HepG2 (cell line): ENCODE data around the gene PLP1. TPM values are rescaled to one million over a fixed set of nuclear protein-coding genes. Genes with fewer than 3 reads are reported as not detected.

Source experiments
- ATAC-seq: fragments of 200-7000 bp; cut with Tn5 transposase; 3 replicates; pipeline ENCODE4 v1.9.1; 2020; ENCODE audit warnings: mild to moderate bottlenecking, moderate library complexity
- BruUV-seq: library from RNA; stranded (reverse); fragments of 400-500 nt; replicated peaks from 2 replicates; lab custom pipeline; 2021; lab: Mats Ljungman, UMichigan
- CTCF ChIA-PET: fragments of 300-600 bp; formaldehyde crosslinking; extraction: SDS; loops from one replicate; lab custom pipeline; 2021; ENCODE audit warnings: low total read pairs, inconsistent platforms, low intra/inter-chr PET ratio; lab: Yijun Ruan, JAX
- POLR2A ChIA-PET: fragments of 350-600 bp; sonication (Branson Sonifier 250); formaldehyde crosslinking; loops from one replicate; lab custom pipeline; 2020; ENCODE audit warnings: antibody characterized with exemption, inconsistent platforms; lab: Yijun Ruan, JAX
- DNase-seq: peaks from one replicate; pipeline ENCODE4 v3.0.0-alpha.2; 2015; ENCODE audit warnings: low spot score
- FAIRE-seq: peaks from 3 replicates; lab custom pipeline; 2011; peaks lifted over from hg19 to GRCh38; lab: Jason Lieb, UNC
- H2AFZ ChIP-seq: one replicate; pipeline ENCODE4 v1.6.1; 2011; ENCODE audit warnings: low read length, inconsistent platforms
- H3K27ac ChIP-seq: fragments of 300-600 bp; 3 replicates; pipeline ENCODE4 v1.8.0; 2011; ENCODE audit warnings: mixed run types, mild to moderate bottlenecking, mixed read lengths, low read length, inconsistent platforms; ENCODE audit not compliant: insufficient read depth; ENCODE audit errors: extremely low read length
- H3K27me3 ChIP-seq, 2 experiments: fragments of 200-600 bp in 1 of 2; 2 replicates in 1 of 2; 3 replicates in 1 of 2; pipeline versions ENCODE4 v1.6.0 to v1.8.0; 2011; ENCODE audit warnings: low read length in 2 of 2, mild to moderate bottlenecking in 2 of 2, moderate library complexity in 2 of 2, inconsistent platforms in 1 of 2; ENCODE audit not compliant: insufficient read depth in 2 of 2, control insufficient read depth in 1 of 2
- H3K36me3 ChIP-seq, 2 experiments: fragments of 200-600 bp in 1 of 2; replicated peaks in 1 of 2; 2 replicates in 1 of 2; 3 replicates in 1 of 2; pipeline versions ENCODE4 v1.5.1 to v1.8.0; 2011; ENCODE audit warnings: low read length in 2 of 2, inconsistent platforms in 1 of 2; ENCODE audit not compliant: insufficient read depth in 2 of 2, control insufficient read depth in 1 of 2
- H3K4me1 ChIP-seq: 2 replicates; pipeline ENCODE4 v1.5.1; 2012; ENCODE audit warnings: low read length, inconsistent platforms; ENCODE audit not compliant: insufficient read depth
- H3K4me2 ChIP-seq: 2 replicates; pipeline ENCODE4 v1.6.0; 2011; ENCODE audit warnings: low read depth, low read length, inconsistent platforms
- H3K4me3 ChIP-seq, 3 experiments: fragments of 200-600 bp in 1 of 3; sonication (generic), shearing (Covaris generic) in 1 of 3; replicated peaks in 1 of 3; 2 replicates each; pipeline ENCODE4 v1.5.1; 2011 to 2016; ENCODE audit warnings: low read length in 3 of 3, inconsistent platforms in 2 of 3, low read depth in 2 of 3, mild to moderate bottlenecking in 2 of 3, control low read depth in 1 of 3, mixed read lengths in 1 of 3; ENCODE audit not compliant: insufficient read depth in 1 of 3
- H3K79me2 ChIP-seq: one replicate; pipeline ENCODE4 v1.6.1; 2011; ENCODE audit warnings: low read length, inconsistent platforms; ENCODE audit not compliant: insufficient read depth
- H3K9ac ChIP-seq: 2 replicates; pipeline ENCODE4 v1.6.0; 2011; ENCODE audit warnings: mild to moderate bottlenecking, low read depth, low read length, inconsistent platforms; ENCODE audit not compliant: insufficient read depth
- H3K9me3 ChIP-seq: 2 replicates; pipeline ENCODE4 v1.5.1; 2012; ENCODE audit warnings: mild to moderate bottlenecking, low read length
- H4K20me1 ChIP-seq: 2 replicates; pipeline ENCODE4 v1.6.0; 2011; ENCODE audit warnings: inconsistent platforms, mild to moderate bottlenecking, low read length, moderate library complexity; ENCODE audit not compliant: insufficient read depth
- ARID4A ChIP-seq: sonication (generic); formaldehyde crosslinking; IDR thresholded peaks from 2 replicates; pipeline ENCODE4 v1.5.0; 2020; ENCODE audit warnings: mild to moderate bottlenecking, missing genetic modification reagents, borderline replicate concordance
- CCDC6 ChIP-seq: sonication (generic); formaldehyde crosslinking; IDR thresholded peaks from 2 replicates; pipeline ENCODE4 v1.8.1; 2022; ENCODE audit warnings: mild to moderate bottlenecking, missing genetic modification reagents, moderate library complexity
- ELF1 ChIP-seq: sonication (generic); formaldehyde crosslinking; IDR thresholded peaks from 2 replicates; pipeline ENCODE4 v1.4.0; 2020; ENCODE audit warnings: missing genetic modification reagents
- FOXA3 ChIP-seq: IDR thresholded peaks from 2 replicates; pipeline ENCODE4 v1.6.1; 2016; ENCODE audit warnings: missing genetic modification reagents, missing compliant biosample characterization
- ZNF121 ChIP-seq: sonication (generic); formaldehyde crosslinking; IDR thresholded peaks from 2 replicates; pipeline ENCODE4 v1.5.0; 2020; ENCODE audit warnings: mild to moderate bottlenecking, missing genetic modification reagents
- ZNF292 ChIP-seq: sonication (generic); formaldehyde crosslinking; IDR thresholded peaks from 2 replicates; pipeline ENCODE4 v1.8.1; 2022; ENCODE audit warnings: mild to moderate bottlenecking, low read depth, missing genetic modification reagents, borderline replicate concordance
- ZNF451 ChIP-seq: sonication (generic); formaldehyde crosslinking; IDR thresholded peaks from 2 replicates; pipeline ENCODE4 v1.5.0; 2020; ENCODE audit warnings: mild to moderate bottlenecking, missing genetic modification reagents
- ZNF558 ChIP-seq: sonication (generic); formaldehyde crosslinking; IDR thresholded peaks from 2 replicates; pipeline ENCODE4 v1.9.0; 2022; ENCODE audit warnings: mild to moderate bottlenecking, missing genetic modification reagents, borderline replicate concordance
- ZNF569 ChIP-seq: sonication (generic); formaldehyde crosslinking; IDR thresholded peaks from 2 replicates; pipeline ENCODE4 v1.5.0; 2020; ENCODE audit warnings: mild to moderate bottlenecking, missing genetic modification reagents, moderate library complexity, borderline replicate concordance
- ZNF672 ChIP-seq: sonication (generic); formaldehyde crosslinking; IDR thresholded peaks from 2 replicates; pipeline ENCODE4 v1.8.1; 2022; ENCODE audit warnings: missing genetic modification reagents
- ZSCAN22 ChIP-seq: sonication (generic); formaldehyde crosslinking; IDR thresholded peaks from 2 replicates; pipeline ENCODE4 v1.4.0; 2020; ENCODE audit warnings: mild to moderate bottlenecking, missing genetic modification reagents
- WGBS: methylation state at CpG from one replicate; pipeline ENCODE4 v1.1.6; 2017; ENCODE audit warnings: low lambda C conversion rate; 5-methylcytosine and 5-hydroxymethylcytosine counted together
- in situ Hi-C: cut with HindIII; loops from 2 replicates; pipeline ENCODE4 v1.10.0; 2017; ENCODE audit warnings: low pct_unique_long_range_greater_than_20kb; ENCODE audit not compliant: extremely low pct_ligation_motif_present
- intact Hi-C: fragments of 100-400 bp; cut with micrococcal nuclease; formaldehyde crosslinking; loops from one replicate; pipeline ENCODE4 v1.10.0; 2022; ENCODE audit not compliant: unreplicated experiment
- polyA plus RNA-seq, 8 experiments: library from polyadenylated mRNA; depleted of rRNA in 3 of 8; stranded (reverse) in 7 of 8; unstranded in 1 of 8; fragments of >200 nt; fragmentation: Illumina TruSeq in 4 of 8; extraction: Trizol in 4 of 8; gene quantifications; 2 replicates each; pipeline versions ENCODE4 v1.2.1 to v1.2.3, GENCODE V29; 2011 to 2016; ENCODE audit warnings: low read depth in 4 of 8, missing spikeins in 1 of 8, mixed read lengths in 1 of 8; ENCODE audit not compliant: insufficient read depth in 1 of 8
- total RNA-seq, 5 experiments: library from RNA; depleted of rRNA; stranded (reverse); fragments of >200 nt; fragmentation: Illumina TruSeq; extraction: Trizol; gene quantifications; 2 replicates each; pipeline ENCODE4 v1.2.3, GENCODE V29; 2016; ENCODE audit warnings: low read depth in 1 of 5
- TF ChIP-seq, protein P1 (sequence below): sonication (generic); formaldehyde crosslinking; IDR thresholded peaks from 2 replicates; pipeline ENCODE4 v1.4.0; 2020; ENCODE audit warnings: mild to moderate bottlenecking, missing genetic modification reagents
- TF ChIP-seq, protein P2 (sequence below): sonication (generic); formaldehyde crosslinking; IDR thresholded peaks from 2 replicates; pipeline ENCODE4 v1.4.0; 2020; ENCODE audit warnings: missing genetic modification reagents
- TF ChIP-seq, protein P3 (sequence below): sonication (generic); formaldehyde crosslinking; IDR thresholded peaks from 2 replicates; pipeline ENCODE4 v1.8.0; 2022; ENCODE audit warnings: missing genetic modification reagents, low read depth, mild to moderate bottlenecking, borderline replicate concordance

PLP1 gene
- total and polyA plus RNA-seq, 2 of the 13 experiments (the other 11 are each of a cell fraction or from before 2014, with no cell fraction given): 0.15 to 0.27 TPM

DNA sequence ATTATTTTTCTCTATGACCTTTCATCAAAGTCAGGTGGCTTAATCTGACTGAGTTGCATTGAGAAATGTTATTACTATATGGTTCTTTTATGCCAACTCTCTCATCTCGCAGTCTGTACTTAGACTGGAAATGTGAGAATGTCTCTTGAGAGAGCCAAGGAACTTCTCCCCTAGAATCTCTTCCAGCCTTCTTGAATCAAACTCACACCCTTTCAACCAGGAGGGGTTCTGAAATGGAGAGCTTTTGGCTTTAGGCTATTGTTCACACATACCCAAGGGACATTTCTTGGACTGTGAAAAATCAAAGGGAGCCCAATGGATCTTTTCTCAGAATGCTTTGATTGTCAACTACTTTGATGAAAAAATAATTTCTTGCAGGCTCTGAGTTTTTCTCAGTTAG is 5.1 kb downstream of the PLP1 start:
- ATAC-seq (no peak), FAIRE-seq (no peak), DNase-seq (no peak)
- WGBS: 0% methylated on average over 1 of the region's 1 CpG
- TF ChIP-seq ZNF451 (CRISPR knock-in tag): no peak
- TF ChIP-seq ZNF292 (CRISPR knock-in tag): no peak
- no peak for TF ChIP-seq ZNF569 (CRISPR knock-in tag)
- TF ChIP-seq ZSCAN22 (CRISPR knock-in tag): no peak
- no peak for TF ChIP-seq CCDC6
- TF ChIP-seq, protein P1, sequence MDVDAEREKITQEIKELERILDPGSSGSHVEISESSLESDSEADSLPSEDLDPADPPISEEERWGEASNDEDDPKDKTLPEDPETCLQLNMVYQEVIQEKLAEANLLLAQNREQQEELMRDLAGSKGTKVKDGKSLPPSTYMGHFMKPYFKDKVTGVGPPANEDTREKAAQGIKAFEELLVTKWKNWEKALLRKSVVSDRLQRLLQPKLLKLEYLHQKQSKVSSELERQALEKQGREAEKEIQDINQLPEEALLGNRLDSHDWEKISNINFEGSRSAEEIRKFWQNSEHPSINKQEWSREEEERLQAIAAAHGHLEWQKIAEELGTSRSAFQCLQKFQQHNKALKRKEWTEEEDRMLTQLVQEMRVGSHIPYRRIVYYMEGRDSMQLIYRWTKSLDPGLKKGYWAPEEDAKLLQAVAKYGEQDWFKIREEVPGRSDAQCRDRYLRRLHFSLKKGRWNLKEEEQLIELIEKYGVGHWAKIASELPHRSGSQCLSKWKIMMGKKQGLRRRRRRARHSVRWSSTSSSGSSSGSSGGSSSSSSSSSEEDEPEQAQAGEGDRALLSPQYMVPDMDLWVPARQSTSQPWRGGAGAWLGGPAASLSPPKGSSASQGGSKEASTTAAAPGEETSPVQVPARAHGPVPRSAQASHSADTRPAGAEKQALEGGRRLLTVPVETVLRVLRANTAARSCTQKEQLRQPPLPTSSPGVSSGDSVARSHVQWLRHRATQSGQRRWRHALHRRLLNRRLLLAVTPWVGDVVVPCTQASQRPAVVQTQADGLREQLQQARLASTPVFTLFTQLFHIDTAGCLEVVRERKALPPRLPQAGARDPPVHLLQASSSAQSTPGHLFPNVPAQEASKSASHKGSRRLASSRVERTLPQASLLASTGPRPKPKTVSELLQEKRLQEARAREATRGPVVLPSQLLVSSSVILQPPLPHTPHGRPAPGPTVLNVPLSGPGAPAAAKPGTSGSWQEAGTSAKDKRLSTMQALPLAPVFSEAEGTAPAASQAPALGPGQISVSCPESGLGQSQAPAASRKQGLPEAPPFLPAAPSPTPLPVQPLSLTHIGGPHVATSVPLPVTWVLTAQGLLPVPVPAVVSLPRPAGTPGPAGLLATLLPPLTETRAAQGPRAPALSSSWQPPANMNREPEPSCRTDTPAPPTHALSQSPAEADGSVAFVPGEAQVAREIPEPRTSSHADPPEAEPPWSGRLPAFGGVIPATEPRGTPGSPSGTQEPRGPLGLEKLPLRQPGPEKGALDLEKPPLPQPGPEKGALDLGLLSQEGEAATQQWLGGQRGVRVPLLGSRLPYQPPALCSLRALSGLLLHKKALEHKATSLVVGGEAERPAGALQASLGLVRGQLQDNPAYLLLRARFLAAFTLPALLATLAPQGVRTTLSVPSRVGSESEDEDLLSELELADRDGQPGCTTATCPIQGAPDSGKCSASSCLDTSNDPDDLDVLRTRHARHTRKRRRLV (CRISPR knock-in tag): no peak
- TF ChIP-seq ELF1: no peak
- TF ChIP-seq, protein P2, sequence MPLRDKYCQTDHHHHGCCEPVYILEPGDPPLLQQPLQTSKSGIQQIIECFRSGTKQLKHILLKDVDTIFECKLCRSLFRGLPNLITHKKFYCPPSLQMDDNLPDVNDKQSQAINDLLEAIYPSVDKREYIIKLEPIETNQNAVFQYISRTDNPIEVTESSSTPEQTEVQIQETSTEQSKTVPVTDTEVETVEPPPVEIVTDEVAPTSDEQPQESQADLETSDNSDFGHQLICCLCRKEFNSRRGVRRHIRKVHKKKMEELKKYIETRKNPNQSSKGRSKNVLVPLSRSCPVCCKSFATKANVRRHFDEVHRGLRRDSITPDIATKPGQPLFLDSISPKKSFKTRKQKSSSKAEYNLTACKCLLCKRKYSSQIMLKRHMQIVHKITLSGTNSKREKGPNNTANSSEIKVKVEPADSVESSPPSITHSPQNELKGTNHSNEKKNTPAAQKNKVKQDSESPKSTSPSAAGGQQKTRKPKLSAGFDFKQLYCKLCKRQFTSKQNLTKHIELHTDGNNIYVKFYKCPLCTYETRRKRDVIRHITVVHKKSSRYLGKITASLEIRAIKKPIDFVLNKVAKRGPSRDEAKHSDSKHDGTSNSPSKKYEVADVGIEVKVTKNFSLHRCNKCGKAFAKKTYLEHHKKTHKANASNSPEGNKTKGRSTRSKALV (CRISPR knock-in tag): no peak
- no peak for TF ChIP-seq ZNF121 (CRISPR knock-in tag)
- TF ChIP-seq, protein P3, sequence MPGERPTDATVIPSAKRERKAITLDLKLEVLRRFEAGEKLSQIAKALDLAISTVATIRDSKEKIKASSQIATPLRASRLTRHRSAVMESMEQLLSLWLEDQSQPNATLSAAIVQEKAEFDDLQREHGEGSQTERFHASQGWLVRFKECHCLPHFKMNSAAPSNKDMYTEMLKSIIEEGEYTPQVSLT (CRISPR knock-in tag): no peak
- no peak for TF ChIP-seq ZNF672 (CRISPR knock-in tag)
- no peak for TF ChIP-seq ARID4A
- no peak for TF ChIP-seq ZNF558 (CRISPR knock-in tag)
- TF ChIP-seq FOXA3 (CRISPR knock-in tag): no peak
- H3K4me2 ChIP-seq: no peak overlapping the region
- no peaks in the 10 kb centered on the region for H3K36me3 ChIP-seq
- no peak overlapping the region for H3K27ac ChIP-seq
- in situ Hi-C loops (no loop called here), intact Hi-C loops (no loop called here)
- H3K79me2 ChIP-seq: no peaks in the 10 kb centered on the region
- BruUV-seq: no TSS peak
- no peak overlapping the region for H2AFZ ChIP-seq
- H3K27me3 ChIP-seq: no peaks in the 10 kb centered on the region; a peak in 2 of 5 replicates
- POLR2A ChIA-PET: no interaction called here
- H3K4me1 ChIP-seq: no peaks in the 10 kb centered on the region
- CTCF ChIA-PET: no interaction called here
- H3K4me3 ChIP-seq: no peak overlapping the region
- H3K9ac ChIP-seq: no peak overlapping the region
- H3K9me3 ChIP-seq: no peaks in the 10 kb centered on the region
- no peaks in the 10 kb centered on the region for H4K20me1 ChIP-seq
